HG02885 (cell line): ENCODE data around the gene FBL.
"Not testable (repeated sequence)": the region's sequence is repeated elsewhere in the genome, so short reads cannot be mapped to it uniquely, and the experiment has no call there.

Experiments
- ATAC-seq: cut with Tn5 transposase; IDR thresholded peaks from one replicate; pipeline ENCODE4 v1.9.1; 2021; ENCODE audit warnings: mild to moderate bottlenecking; ENCODE audit not compliant: unreplicated experiment, poor library complexity

FBL gene

GRCh38 chr19:39845933-39846677 is at the start of gene FBL:
FBL (minus strand) TSS chr19:39846379; CDS start chr19:39846300, 79 bp downstream.
- ATAC-seq, result peak; percentile 86

- not testable (repeated sequence) for ATAC-seq
These were observed 48.9 kb upstream of the FBL start for GRCh38 chr19:39895096-39895495.

- not testable (repeated sequence) for ATAC-seq
These were observed 48.0 kb upstream of the FBL start for GRCh38 chr19:39894236-39894606.

GRCh38 chr19:39893366-39894235 is 47.4 kb upstream of the FBL start:
- not testable (repeated sequence) for ATAC-seq

- ATAC-seq, result not testable (repeated sequence)
These were observed 46.3 kb upstream of the FBL start for GRCh38 chr19:39892506-39892902.

- ATAC-seq, result not testable (repeated sequence)
These were observed 45.7 kb upstream of the FBL start for GRCh38 chr19:39891660-39892505.

GRCh38 chr19:39890755-39891551 is 44.8 kb upstream of the FBL start:
- no peak for ATAC-seq

- not testable (repeated sequence) for ATAC-seq
These were observed 43.9 kb upstream of the FBL start for GRCh38 chr19:39889872-39890754.

GRCh38 chr19:39887456-39887951 is 41.3 kb upstream of the FBL start:
- ATAC-seq, result not testable (repeated sequence)

- not testable (repeated sequence) for ATAC-seq
These were observed 39.8 kb upstream of the FBL start for GRCh38 chr19:39885821-39886554.

GRCh38 chr19:39884721-39885120 is 38.5 kb upstream of the FBL start:
- ATAC-seq, result not testable (repeated sequence)

GRCh38 chr19:39882645-39883044 is 36.5 kb upstream of the FBL start:
- ATAC-seq, result not testable (repeated sequence)

GRCh38 chr19:39881495-39882110 is 35.4 kb upstream of the FBL start:
- ATAC-seq, result peak; percentile 60

- not testable (repeated sequence) for ATAC-seq
These were observed 34.1 kb upstream of the FBL start for GRCh38 chr19:39880241-39880640.

- ATAC-seq, result not testable (repeated sequence)
These were observed 33.6 kb upstream of the FBL start for GRCh38 chr19:39879796-39880195.

GRCh38 chr19:39878866-39879265 is 32.7 kb upstream of the FBL start:
- not testable (repeated sequence) for ATAC-seq

GRCh38 chr19:39878398-39878797 is 32.2 kb upstream of the FBL start:
- no peak for ATAC-seq
